IMR-90 (cell line): Measurements from ENCODE around the gene ABAT. TPM values are rescaled to one million over a fixed set of nuclear protein-coding genes. Genes with fewer than 3 reads are reported as not detected.

ENCODE experiments used
- ATAC-seq: fragments of 200-7000 bp; cut with Tn5 transposase; 2 replicates; pipeline ENCODE4 v1.9.1; 2020; ENCODE audit warnings: low read depth, mild to moderate bottlenecking, moderate library complexity
- BruUV-seq: library from RNA; stranded (reverse); fragments of 400-500 nt; replicated peaks from 2 replicates; lab custom pipeline; 2021; lab: Mats Ljungman, UMichigan
- CTCF ChIA-PET: fragments of 300-600 bp; formaldehyde crosslinking; extraction: SDS; loops from one replicate; lab custom pipeline; 2021; ENCODE audit warnings: antibody characterized with exemption; lab: Yijun Ruan, JAX
- POLR2A ChIA-PET: fragments of 300-600 bp; sonication (Branson Sonifier 250); formaldehyde crosslinking; loops from one replicate; lab custom pipeline; 2022; ENCODE audit warnings: antibody characterized with exemption; ENCODE audit not compliant: unreplicated experiment; lab: Charles Lee
- DNase-seq: peaks from one replicate; pipeline ENCODE4 v3.0.0; 2013
- H2AFZ ChIP-seq: replicated peaks from 2 replicates; pipeline ENCODE3; 2013; ENCODE audit warnings: low read length, mild to moderate bottlenecking; ENCODE audit not compliant: poor library complexity
- H2AK5ac ChIP-seq: 2 replicates; pipeline ENCODE4 v1.6.1; 2013; ENCODE audit warnings: low read depth, low read length, inconsistent platforms
- H2AK9ac ChIP-seq: replicated peaks from 2 replicates; pipeline ENCODE3; 2013; ENCODE audit warnings: mild to moderate bottlenecking, low read depth, low read length, moderate library complexity; ENCODE audit not compliant: poor library complexity
- H2BK120ac ChIP-seq: 2 replicates; pipeline ENCODE4 v1.6.1; 2013; ENCODE audit warnings: low read depth, low read length, inconsistent platforms
- H2BK15ac ChIP-seq: 3 replicates; pipeline ENCODE4 v1.6.1; 2013; ENCODE audit warnings: low read depth, low read length, inconsistent platforms
- H2BK20ac ChIP-seq: 2 replicates; pipeline ENCODE4 v1.6.1; 2013; ENCODE audit warnings: low read depth, mild to moderate bottlenecking, inconsistent platforms, low read length, moderate library complexity
- H2BK5ac ChIP-seq: 2 replicates; pipeline ENCODE4 v1.6.1; 2013; ENCODE audit warnings: mild to moderate bottlenecking, low read depth, low read length, inconsistent platforms; ENCODE audit not compliant: poor library complexity, severe bottlenecking
- H3K14ac ChIP-seq: replicated peaks from 2 replicates; pipeline ENCODE4 v1.6.1; 2013; ENCODE audit warnings: low read depth, low read length, inconsistent platforms
- H3K18ac ChIP-seq: 2 replicates; pipeline ENCODE4 v1.6.1; 2013; ENCODE audit warnings: low read depth, low read length, control low read depth
- H3K23ac ChIP-seq: 2 replicates; pipeline ENCODE4 v1.6.1; 2013; ENCODE audit warnings: low read depth, low read length, inconsistent platforms
- H3K27ac ChIP-seq: 2 replicates; pipeline ENCODE4 v1.5.1; 2013; ENCODE audit warnings: mild to moderate bottlenecking, control low read depth, low read length; ENCODE audit not compliant: insufficient read depth
- H3K27me3 ChIP-seq: 2 replicates; pipeline ENCODE4 v1.6.1; 2013; ENCODE audit warnings: low read length; ENCODE audit not compliant: control insufficient read depth, insufficient read depth
- H3K36me3 ChIP-seq: 2 replicates; pipeline ENCODE4 v1.6.1; 2013; ENCODE audit warnings: low read length, mixed read lengths; ENCODE audit not compliant: control insufficient read depth, insufficient read depth
- H3K4ac ChIP-seq: 2 replicates; pipeline ENCODE4 v1.6.1; 2013; ENCODE audit warnings: low read depth, low read length, inconsistent platforms
- H3K4me1 ChIP-seq: 2 replicates; pipeline ENCODE4 v1.6.1; 2013; ENCODE audit warnings: low read length, mixed read lengths; ENCODE audit not compliant: control insufficient read depth, insufficient read depth
- H3K4me2 ChIP-seq: 2 replicates; pipeline ENCODE4 v1.6.1; 2013; ENCODE audit warnings: low read depth, mild to moderate bottlenecking, control low read depth, low read length, moderate library complexity
- H3K4me3 ChIP-seq: 2 replicates; pipeline ENCODE4 v1.5.1; 2013; ENCODE audit warnings: low read depth, mild to moderate bottlenecking, control low read depth, low read length, moderate library complexity; ENCODE audit not compliant: insufficient read depth
- H3K56ac ChIP-seq: 2 replicates; pipeline ENCODE4 v1.6.1; 2013; ENCODE audit warnings: low read length, inconsistent platforms; ENCODE audit not compliant: insufficient read depth; ENCODE audit errors: extremely low read depth
- H3K79me1 ChIP-seq, 2 experiments: 2 replicates each; pipeline ENCODE4 v1.6.1; 2013; ENCODE audit warnings: low read length in 2 of 2, inconsistent platforms in 1 of 2, low read depth in 1 of 2
- H3K9ac ChIP-seq: 2 replicates; pipeline ENCODE4 v1.6.1; 2013; ENCODE audit warnings: low read depth, low read length, control low read depth
- H3K9me1 ChIP-seq: 2 replicates; pipeline ENCODE4 v1.6.1; 2013; ENCODE audit warnings: low read length, inconsistent platforms; ENCODE audit not compliant: insufficient read depth
- H3K9me3 ChIP-seq: 2 replicates; pipeline ENCODE4 v1.6.1; 2013; ENCODE audit warnings: low read length; ENCODE audit not compliant: control insufficient read depth, insufficient read depth
- H4K20me1 ChIP-seq: 2 replicates; pipeline ENCODE4 v1.6.1; 2013; ENCODE audit warnings: low read length, inconsistent platforms; ENCODE audit not compliant: insufficient read depth
- H4K5ac ChIP-seq: 2 replicates; pipeline ENCODE4 v1.6.1; 2013; ENCODE audit warnings: mild to moderate bottlenecking, low read depth, low read length, control low read depth
- H4K8ac ChIP-seq, 2 experiments: 2 replicates each; pipeline ENCODE4 v1.6.1; 2013; ENCODE audit warnings: low read depth in 2 of 2, low read length in 2 of 2, control low read depth in 1 of 2, inconsistent platforms in 1 of 2
- H4K91ac ChIP-seq: 2 replicates; pipeline ENCODE4 v1.6.1; 2013; ENCODE audit warnings: low read depth, low read length, inconsistent platforms; ENCODE audit not compliant: insufficient read depth
- CEBPB ChIP-seq: IDR thresholded peaks from 2 replicates; pipeline ENCODE4 v1.6.1; 2012; ENCODE audit warnings: low read depth, low read length, improper control_type of control experiment
- FOS ChIP-seq: fragments of 150-350 bp; IDR thresholded peaks from 2 replicates; pipeline ENCODE4 v1.6.1; 2016; ENCODE audit warnings: low read depth, low read length
- MXI1 ChIP-seq: IDR thresholded peaks from 2 replicates; pipeline ENCODE4 v1.6.1; 2012; ENCODE audit warnings: low read depth, mild to moderate bottlenecking, low read length, moderate library complexity, borderline replicate concordance
- WGBS, 2 experiments: methylation state at CpG; one replicate each; pipeline versions ENCODE4 v1.1.5 to v1.1.7; 2013; ENCODE audit warnings: missing lambda C conversion rate in 2 of 2; ENCODE audit not compliant: insufficient read length in 1 of 2; ENCODE audit errors: extremely low coverage in 2 of 2; 5-methylcytosine and 5-hydroxymethylcytosine counted together
- dilution Hi-C: fragments of 300-500 bp; cut with HindIII; formaldehyde crosslinking; loops from one replicate; pipeline ENCODE4 v1.14.3; 2018; ENCODE audit warnings: low sequenced_read_pairs; ENCODE audit not compliant: unreplicated experiment
- in situ Hi-C: fragments of 300-500 bp; cut with MboI; formaldehyde crosslinking; loops from 3 replicates; pipeline ENCODE4 v1.14.3; 2019; ENCODE audit warnings: low sequenced_read_pairs, inconsistent platforms, mixed read lengths
- intact Hi-C: fragments of 100-400 bp; cut with micrococcal nuclease; formaldehyde crosslinking; loops from 2 replicates; pipeline ENCODE4 v1.10.0; 2022
- polyA plus RNA-seq, 3 experiments: library from polyadenylated mRNA; depleted of rRNA; stranded (reverse); fragments of >200 nt; gene quantifications; 2 replicates each; pipeline ENCODE4 v1.2.3, GENCODE V29; 2012; ENCODE audit warnings: low replicate concordance in 1 of 3
- total RNA-seq: library from RNA; depleted of rRNA; stranded (reverse); fragments of >200 nt; gene quantifications from 2 replicates; pipeline ENCODE4 v1.2.3, GENCODE V29; 2012

ABAT gene
- total and polyA plus RNA-seq, 2 of the 4 experiments (the other 2 are of a cell fraction): 4.5 to 6.9 TPM

DNA sequence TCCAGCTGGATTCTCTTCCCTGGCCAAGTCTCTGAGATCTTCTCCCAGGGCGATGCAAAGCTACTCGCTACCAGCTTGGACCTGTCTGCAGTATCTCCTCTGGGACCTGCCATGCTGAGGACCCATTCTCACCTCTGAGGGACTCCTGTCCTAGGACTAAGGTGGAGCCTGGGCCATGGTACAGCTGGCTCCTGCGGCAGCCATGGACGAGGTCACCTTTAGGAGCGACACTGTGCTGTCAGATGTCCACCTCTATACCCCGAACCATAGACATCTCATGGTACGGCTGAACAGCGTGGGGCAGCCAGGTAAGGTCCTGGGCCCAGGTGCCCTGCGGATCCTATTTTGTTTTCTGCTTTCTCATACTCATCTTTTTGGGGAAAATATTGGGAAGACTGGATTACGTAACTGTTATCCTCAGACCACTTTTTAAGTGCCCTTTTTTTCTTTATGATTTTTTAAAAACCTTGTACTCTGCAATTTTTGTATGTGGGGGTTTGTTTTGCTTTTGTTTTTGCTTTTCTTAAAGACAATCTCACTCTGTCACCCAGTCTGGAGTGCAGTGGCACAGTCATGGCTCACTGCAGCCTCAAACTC is 48.8 kb upstream of the ABAT start:
- H2AK9ac ChIP-seq: no peak overlapping the region
- no peak overlapping the region for H4K5ac ChIP-seq
- no peak overlapping the region for H3K4me3 ChIP-seq
- H3K18ac ChIP-seq: no peak overlapping the region
- H3K14ac ChIP-seq: no peak overlapping the region
- CTCF ChIA-PET: no interaction called here
- dilution Hi-C loops (no loop called here), in situ Hi-C loops (no loop called here), intact Hi-C loops (no loop called here)
- no TSS peak for BruUV-seq
- TF ChIP-seq FOS: no peak
- TF ChIP-seq MXI1: no peak
- peak; percentile 20; the same call in 1 of the 2 replicates for TF ChIP-seq CEBPB
- no peak overlapping the region for H4K8ac ChIP-seq
- no peak overlapping the region for H3K9ac ChIP-seq
- H3K4me1 ChIP-seq: no peaks in the 10 kb centered on the region
- no peak overlapping the region for H3K4ac ChIP-seq
- H2BK15ac ChIP-seq: no peak overlapping the region
- no peak overlapping the region for H4K91ac ChIP-seq
- no peak for ATAC-seq
- peaks cover 18 to 41% of the 10 kb centered on the region in 2 experiments for H3K79me1 ChIP-seq
- no peak overlapping the region for H3K27ac ChIP-seq
- H3K56ac ChIP-seq: no peak overlapping the region
- H2BK5ac ChIP-seq: no peak overlapping the region
- H3K27me3 ChIP-seq: no peaks in the 10 kb centered on the region
- no peak overlapping the region for H3K4me2 ChIP-seq
- WGBS, 2 experiments: 95% methylated on average over 4 of the region's 10 CpGs; no CpG with 5 or more reads in 1 of the 2 experiments
- DNase-seq: no peak
- peaks cover 50% of the 10 kb centered on the region for H3K36me3 ChIP-seq
- POLR2A ChIA-PET: no interaction called here
- H2AFZ ChIP-seq: no peak overlapping the region
- H3K9me1 ChIP-seq: peaks cover 3% of the 10 kb centered on the region; the same call in 1 of the 2 replicates
- H2BK20ac ChIP-seq: no peak overlapping the region
- no peaks in the 10 kb centered on the region for H3K9me3 ChIP-seq
- peaks cover 7% of the 10 kb centered on the region; the same call in 1 of the 2 replicates for H4K20me1 ChIP-seq
- no peak overlapping the region for H3K23ac ChIP-seq
- no peak overlapping the region for H2AK5ac ChIP-seq
- no peak overlapping the region for H2BK120ac ChIP-seq
